ENCODE data around the gene GOLGA5. TPM values are rescaled to one million over a fixed set of nuclear protein-coding genes. Genes with fewer than 3 reads are reported as not detected.

Gene GOLGA5
- total RNA-seq, 1 donor: 7.8 TPM

DNA sequence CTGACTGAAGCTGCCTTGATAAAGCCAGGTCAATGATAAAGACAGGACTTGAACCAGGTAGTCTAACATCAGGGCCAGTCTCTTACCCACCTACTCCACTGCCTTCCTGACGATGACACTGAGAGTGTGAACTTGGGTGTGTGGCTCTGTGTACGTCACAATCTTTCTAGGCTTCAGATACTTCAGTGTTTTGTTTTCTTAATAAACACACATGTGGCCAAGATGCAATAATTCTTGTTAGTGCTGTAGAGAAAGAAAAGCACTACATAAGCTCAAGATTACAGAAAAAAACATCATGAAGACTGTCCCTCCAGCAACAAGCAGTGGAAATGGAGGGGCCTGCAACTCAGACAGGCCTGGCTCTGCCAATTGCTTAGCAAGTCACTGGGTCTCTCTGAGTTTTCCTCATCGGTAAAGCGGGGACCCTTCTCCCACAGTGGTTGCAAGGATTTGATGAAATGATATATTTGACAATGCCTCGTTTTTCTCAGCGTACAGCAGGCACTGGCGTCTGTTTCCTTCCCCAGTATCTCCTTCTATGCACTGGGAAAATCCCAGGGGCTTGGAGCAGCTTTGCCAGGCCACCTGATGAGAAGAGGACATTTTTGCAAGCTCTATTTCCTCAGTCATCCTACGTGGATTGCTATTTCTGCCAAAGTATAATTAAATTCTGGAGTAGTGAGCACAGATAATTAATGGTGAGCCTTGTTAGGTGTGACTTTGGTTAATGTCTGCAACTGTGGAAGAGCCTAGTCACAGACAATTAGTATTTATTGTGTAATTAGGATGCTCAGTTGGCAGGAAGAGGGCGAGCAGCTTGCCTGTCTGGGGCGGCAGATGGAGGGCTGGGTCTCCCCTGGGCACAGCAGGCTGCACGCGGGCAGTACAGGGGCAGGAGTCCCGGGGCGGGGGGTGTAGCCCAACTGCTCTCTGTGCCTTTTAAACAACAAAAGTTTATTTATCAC is 73.1 kb downstream of the GOLGA5 start:
- DNase-seq (ENCODE audit: low read depth in 2 of 3, low spot score in 2 of 3): no peak

DNA sequence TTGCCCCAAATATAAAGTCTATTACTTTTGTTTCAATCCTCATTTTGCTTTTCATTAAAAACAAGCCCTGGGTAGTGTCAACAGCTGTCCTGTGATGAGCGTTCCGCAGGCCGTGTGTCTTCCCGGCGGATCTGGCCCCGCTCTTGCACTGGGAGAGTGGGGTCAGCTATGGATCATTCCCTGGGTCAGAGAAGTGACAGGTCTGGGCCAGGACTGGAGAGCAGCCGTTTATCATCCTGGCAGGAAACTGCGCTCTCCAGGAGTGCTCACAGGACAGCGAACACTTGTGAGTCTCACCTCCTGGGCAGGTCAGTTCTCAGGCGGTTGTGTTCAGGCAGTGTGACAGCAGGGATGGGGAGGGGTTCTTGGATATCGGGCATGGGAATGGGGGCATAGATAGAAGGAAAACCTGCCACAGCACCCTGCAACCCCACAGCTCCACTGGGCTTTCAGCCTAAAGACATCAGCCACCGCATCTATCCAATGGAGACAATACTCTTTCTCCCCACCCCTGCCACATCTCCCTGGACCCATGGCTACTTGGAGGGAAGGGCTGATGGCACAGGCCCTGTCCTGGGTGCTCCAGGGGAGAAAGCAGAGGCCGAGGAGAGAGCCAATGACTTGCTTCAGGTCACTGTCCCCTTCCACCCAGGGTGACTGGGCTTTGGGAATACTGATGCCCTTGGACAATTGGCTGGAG is 81.0 kb downstream of the GOLGA5 start:
- no peak for DNase-seq (ENCODE audit: low read depth in 2 of 3, low spot score in 2 of 3)

GRCh38 chr14:92877757-92878431 is 83.8 kb downstream of the GOLGA5 start:
- DNase-seq (ENCODE audit: low read depth in 2 of 3, low spot score in 2 of 3): no peak

GRCh38 chr14:92880351-92880750 is 86.2 kb downstream of the GOLGA5 start:
- no peak for DNase-seq (ENCODE audit: low read depth in 2 of 3, low spot score in 2 of 3)

DNA sequence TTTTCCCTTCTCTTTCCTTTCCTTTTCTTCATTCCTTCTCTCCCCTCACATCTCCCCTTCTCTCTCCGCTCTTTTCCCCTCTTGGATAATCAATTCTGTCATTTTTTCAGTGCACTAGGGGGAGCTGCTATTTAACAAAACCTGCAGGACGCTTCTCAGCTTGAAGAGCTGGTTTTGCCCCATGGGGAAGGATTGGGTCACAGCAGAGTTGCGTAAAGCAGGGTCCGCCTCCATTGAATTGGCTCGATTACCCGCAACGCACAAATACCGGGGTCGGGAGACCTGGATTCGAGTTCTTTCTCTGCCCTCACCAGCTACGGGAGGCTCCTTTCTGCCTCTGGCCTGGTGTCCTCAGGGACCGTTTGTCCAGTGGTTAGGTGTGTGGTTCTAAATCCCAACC is 86.7 kb downstream of the GOLGA5 start:
- DNase-seq (ENCODE audit: low read depth in 2 of 3, low spot score in 2 of 3): no peak

DNA sequence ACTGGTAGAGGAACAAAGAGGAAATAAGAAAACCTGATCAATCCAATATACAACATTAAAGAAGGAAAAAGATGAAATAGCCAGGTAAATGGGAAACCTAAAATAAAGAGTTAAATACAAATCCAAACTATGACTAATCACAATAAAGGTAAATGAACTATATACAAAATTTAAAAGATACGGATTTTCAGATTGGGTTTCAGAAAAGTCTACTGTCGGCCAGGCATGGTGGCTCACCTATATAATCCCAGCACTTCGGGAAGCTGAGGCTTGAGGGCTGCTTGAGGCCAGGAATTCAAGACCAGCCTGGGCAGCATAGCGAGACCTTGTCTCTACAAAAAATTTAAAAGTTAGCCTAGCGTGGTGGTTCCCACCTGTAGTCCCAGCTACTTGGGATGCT is 89.0 kb downstream of the GOLGA5 start:
- DNase-seq (ENCODE audit: low read depth in 2 of 3, low spot score in 2 of 3): no peak

GRCh38 chr14:92884410-92884809 is 90.3 kb downstream of the GOLGA5 start:
- no peak for DNase-seq (ENCODE audit: low read depth in 2 of 3, low spot score in 2 of 3)

DNA sequence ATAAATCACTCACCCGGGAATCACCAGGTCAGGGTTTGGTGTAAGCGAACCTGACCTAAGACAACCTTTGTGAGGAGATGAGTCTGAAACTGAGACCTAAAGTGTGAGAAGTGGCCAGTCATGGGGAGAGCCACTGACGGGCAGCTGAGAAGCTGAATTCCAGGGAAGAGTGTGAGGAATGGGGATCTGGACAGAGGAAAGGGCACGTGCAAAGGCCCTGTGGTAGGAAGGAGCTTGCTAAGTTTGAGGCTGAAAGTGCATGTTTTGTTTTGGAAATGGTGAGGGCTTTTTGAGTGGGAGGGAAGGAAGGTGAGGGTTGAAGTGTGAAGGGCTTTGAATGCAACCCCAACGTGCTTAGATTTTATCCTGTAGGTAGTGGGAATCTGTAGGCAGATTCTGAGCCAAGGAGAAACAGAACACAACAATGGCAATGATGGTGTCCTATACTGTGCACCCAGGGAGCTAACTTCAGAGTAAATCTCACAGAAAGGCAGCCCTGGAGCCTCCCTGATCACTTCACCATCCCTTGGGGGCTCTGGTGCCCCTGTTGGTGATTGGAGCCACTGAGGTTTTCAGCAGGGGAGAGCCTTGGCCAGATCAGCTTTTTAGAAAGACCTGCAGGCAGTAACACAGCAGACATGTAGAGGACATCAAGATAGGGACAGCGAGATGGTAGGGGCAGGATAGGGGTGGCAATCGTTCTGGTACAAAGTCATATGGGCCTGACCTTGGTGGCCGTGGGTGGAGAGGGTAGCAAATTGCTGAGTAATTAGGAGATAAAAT is 91.4 kb downstream of the GOLGA5 start:
- no peak for DNase-seq (ENCODE audit: low read depth in 2 of 3, low spot score in 2 of 3)

GRCh38 chr14:92886337-92886736 is 92.2 kb downstream of the GOLGA5 start:
- no peak for DNase-seq (ENCODE audit: low read depth in 2 of 3, low spot score in 2 of 3)

DNA sequence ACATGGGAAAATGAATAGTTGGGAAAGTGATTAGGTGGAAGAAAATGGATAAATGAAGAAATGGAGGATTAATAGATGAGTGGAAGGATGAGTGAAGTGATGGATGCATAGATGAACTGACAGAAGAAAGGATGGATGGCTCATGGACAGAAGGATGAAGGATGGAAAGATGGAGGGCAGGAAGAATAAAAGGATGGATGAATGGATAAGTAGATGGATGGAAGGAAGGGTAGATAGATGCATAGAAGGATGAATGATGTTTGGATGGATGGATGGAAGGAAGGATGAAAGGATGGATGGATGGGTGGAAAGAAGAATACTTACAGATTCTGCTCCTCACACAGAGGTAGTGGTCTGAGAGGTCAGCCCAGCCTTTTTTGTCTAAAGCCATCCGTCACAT is 93.1 kb downstream of the GOLGA5 start:
- no peak for DNase-seq (ENCODE audit: low read depth in 2 of 3, low spot score in 2 of 3)

DNA sequence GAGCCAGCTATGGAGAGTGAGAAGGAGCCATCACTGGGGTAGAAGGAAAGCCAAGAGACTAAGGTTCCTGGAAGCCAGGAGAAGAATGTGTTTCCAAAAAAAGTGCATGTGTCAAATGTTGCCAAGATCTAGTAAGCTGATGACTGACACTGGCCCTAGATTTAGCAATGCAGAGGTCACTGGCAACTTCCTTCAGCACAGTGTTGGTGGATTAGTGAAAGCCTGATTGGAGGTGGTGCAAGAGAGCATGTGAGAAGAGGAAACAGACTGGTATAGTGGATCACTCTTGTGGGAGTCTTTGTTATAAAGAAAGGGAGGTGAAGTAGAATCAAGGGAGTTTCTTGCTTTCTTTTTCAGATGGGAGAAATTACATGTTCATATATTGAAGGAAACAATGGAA is 94.8 kb downstream of the GOLGA5 start:
- DNase-seq (ENCODE audit: low read depth in 2 of 3, low spot score in 2 of 3): no peak

Other genes with a start within 250 kb of the GOLGA5 start
- 4.6 TPM for gene LGMN, start 45.7 kb upstream of the GOLGA5 start, total RNA-seq
- gene CHGA, start 128.8 kb downstream of the GOLGA5 start, total RNA-seq: not detected

Measured in hematopoietic multipotent progenitor cell (in vitro differentiated cells).